Smooth muscle cell (in vitro differentiated cells): ENCODE results near the gene PIGC. TPM values are rescaled to one million over a fixed set of nuclear protein-coding genes. Genes with fewer than 3 reads are reported as not detected.

ENCODE experiments used
- DNase-seq: peaks from one replicate; lab custom pipeline; 2025; ENCODE audit not compliant: unreplicated experiment; lab: John Stamatoyannopoulos, UW
- H2AFZ ChIP-seq: fragments of 200-600 bp; sonication (generic); 2 replicates; pipeline ENCODE4 v1.6.0; 2016; ENCODE audit warnings: antibody characterized with exemption, low read depth, mild to moderate bottlenecking
- H3F3A ChIP-seq: fragments of 200-600 bp; sonication (generic); 2 replicates; pipeline ENCODE4 v1.6.0; 2017; ENCODE audit warnings: antibody characterized with exemption, low read depth
- H3K27ac ChIP-seq: fragments of 200-600 bp; sonication (generic); 2 replicates; pipeline ENCODE4 v1.5.1; 2016; ENCODE audit warnings: low read depth, mild to moderate bottlenecking
- H3K27me3 ChIP-seq: fragments of 200-600 bp; sonication (generic); 2 replicates; pipeline ENCODE4 v1.6.1; 2016; ENCODE audit warnings: low read depth, mild to moderate bottlenecking
- H3K36me3 ChIP-seq: fragments of 200-600 bp; sonication (generic); 2 replicates; pipeline ENCODE4 v1.5.1; 2016; ENCODE audit warnings: low read depth
- H3K4me1 ChIP-seq: fragments of 200-600 bp; sonication (generic); 2 replicates; pipeline ENCODE4 v1.5.1; 2016; ENCODE audit warnings: low read depth
- H3K4me2 ChIP-seq: fragments of 200-600 bp; sonication (generic); 2 replicates; pipeline ENCODE4 v1.6.0; 2016; ENCODE audit warnings: mild to moderate bottlenecking
- H3K4me3 ChIP-seq: fragments of 200-600 bp; sonication (generic); 2 replicates; pipeline ENCODE4 v1.5.1; 2016; ENCODE audit warnings: mild to moderate bottlenecking
- H3K79me2 ChIP-seq: fragments of 200-600 bp; sonication (generic); 2 replicates; pipeline ENCODE4 v1.6.0; 2016; ENCODE audit warnings: low read depth, mild to moderate bottlenecking
- H3K9ac ChIP-seq: fragments of 200-600 bp; sonication (generic); 2 replicates; pipeline ENCODE4 v1.6.0; 2016; ENCODE audit warnings: low read depth
- H3K9me3 ChIP-seq: fragments of 200-600 bp; sonication (generic); replicated peaks from 2 replicates; pipeline ENCODE4 v1.5.1; 2016; ENCODE audit warnings: low read depth
- H4K20me1 ChIP-seq: fragments of 200-600 bp; sonication (generic); 2 replicates; pipeline ENCODE4 v1.6.0; 2016; ENCODE audit warnings: low read depth
- WGBS: methylation state at CpG from one replicate; pipeline ENCODE4 v1.1.7; 2016; ENCODE audit warnings: low lambda C conversion rate; 5-methylcytosine and 5-hydroxymethylcytosine counted together
- polyA plus RNA-seq: library from polyadenylated mRNA; unstranded; fragments of >200 nt; fragmentation: Nextera tagmentation; extraction: Ambion mirVana; gene quantifications from 2 replicates; pipeline ENCODE4 v1.2.1, GENCODE V29; 2016
- total RNA-seq: library from RNA; depleted of rRNA; stranded (reverse); fragments of >200 nt; gene quantifications from 2 replicates; pipeline ENCODE4 v1.2.3, GENCODE V29; 2014
- TF ChIP-seq, protein P1 (sequence below): fragments of 200-600 bp; sonication (generic); IDR thresholded peaks from 2 replicates; pipeline ENCODE4 v1.5.1; 2017; ENCODE audit warnings: borderline replicate concordance, mild to moderate bottlenecking, antibody characterized with exemption; ENCODE audit not compliant: insufficient read depth, poor library complexity, severe bottlenecking

The PIGC gene
- total and polyA plus RNA-seq, 2 experiments from 2014 or later, result 25.3 to 41.1 TPM

DNA sequence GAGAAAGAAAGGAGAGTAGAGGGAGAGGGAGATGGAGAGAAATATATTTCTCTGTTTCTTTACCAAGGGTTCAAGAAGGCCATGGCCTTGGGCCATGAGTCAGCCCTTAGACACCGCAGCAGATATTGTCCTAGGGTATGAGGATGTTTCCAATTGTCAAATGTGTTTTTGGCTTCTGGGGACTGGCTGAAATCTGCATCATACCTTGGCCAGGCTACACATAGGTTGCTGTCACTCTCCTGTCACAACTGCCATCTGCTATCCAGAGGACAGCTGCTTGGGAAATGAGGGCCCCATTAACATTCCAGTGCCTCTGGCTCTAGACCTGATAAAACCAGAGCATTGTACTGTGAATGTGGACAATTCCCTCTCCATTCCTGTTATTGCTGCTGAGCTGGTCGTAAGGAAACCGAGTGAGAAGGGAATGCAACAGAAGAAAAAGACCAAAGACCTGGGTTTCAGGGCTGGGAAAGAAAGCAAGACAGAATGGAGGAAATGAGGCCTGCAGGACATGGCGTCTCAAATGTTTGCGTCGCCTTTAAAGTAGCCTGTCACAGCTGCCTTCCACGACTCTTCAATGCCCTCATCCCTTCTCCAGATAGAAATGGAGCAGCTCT lies 8.8 kb upstream of the PIGC start:
- Histone ChIP-seq H2AFZ (peak overlapping the region; percentile 21), H3K79me2 (no peaks in the 10 kb centered on the region), H3K4me3 (no peak overlapping the region), H3K4me2 (peak overlapping the region; percentile 36), H3K27ac (peak overlapping the region; percentile 72), H3K27me3 (no peaks in the 10 kb centered on the region), H3K9me3 (no peaks in the 10 kb centered on the region), H3K9ac (no peak overlapping the region), H3K4me1 (peaks cover 31% of the 10 kb centered on the region), H3K36me3 (no peaks in the 10 kb centered on the region), H3F3A (peaks cover 21% of the 10 kb centered on the region), H4K20me1 (no peaks in the 10 kb centered on the region)
- WGBS, result 49% methylated on average over 7 of the region's 7 CpGs
- TF ChIP-seq, protein P1, sequence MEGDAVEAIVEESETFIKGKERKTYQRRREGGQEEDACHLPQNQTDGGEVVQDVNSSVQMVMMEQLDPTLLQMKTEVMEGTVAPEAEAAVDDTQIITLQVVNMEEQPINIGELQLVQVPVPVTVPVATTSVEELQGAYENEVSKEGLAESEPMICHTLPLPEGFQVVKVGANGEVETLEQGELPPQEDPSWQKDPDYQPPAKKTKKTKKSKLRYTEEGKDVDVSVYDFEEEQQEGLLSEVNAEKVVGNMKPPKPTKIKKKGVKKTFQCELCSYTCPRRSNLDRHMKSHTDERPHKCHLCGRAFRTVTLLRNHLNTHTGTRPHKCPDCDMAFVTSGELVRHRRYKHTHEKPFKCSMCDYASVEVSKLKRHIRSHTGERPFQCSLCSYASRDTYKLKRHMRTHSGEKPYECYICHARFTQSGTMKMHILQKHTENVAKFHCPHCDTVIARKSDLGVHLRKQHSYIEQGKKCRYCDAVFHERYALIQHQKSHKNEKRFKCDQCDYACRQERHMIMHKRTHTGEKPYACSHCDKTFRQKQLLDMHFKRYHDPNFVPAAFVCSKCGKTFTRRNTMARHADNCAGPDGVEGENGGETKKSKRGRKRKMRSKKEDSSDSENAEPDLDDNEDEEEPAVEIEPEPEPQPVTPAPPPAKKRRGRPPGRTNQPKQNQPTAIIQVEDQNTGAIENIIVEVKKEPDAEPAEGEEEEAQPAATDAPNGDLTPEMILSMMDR, result no peak
- no peak for DNase-seq

DNA sequence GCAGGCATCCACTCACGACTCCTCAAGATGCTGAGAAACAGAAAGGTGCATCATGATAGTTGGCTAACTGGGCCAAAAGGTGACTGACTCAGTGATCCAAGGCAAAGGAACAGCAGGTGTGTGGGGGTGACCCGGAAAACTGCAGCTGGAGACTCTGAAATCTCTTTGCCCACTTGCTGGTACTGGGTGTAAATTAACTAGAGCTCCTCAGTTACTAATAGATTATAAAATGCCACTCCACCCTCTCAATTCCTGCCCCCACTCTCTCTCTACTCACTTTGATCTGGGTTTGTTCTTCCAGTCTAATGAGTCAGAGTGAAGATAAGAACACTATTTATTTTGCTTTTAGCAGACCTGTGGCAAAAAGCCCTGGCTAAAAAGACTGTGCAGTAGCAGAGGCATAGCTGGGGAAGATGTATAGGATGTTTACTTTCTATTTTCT lies 7.2 kb upstream of the PIGC start:
- Histone ChIP-seq H3K27ac (peak overlapping the region; percentile 61), H4K20me1 (no peaks in the 10 kb centered on the region), H2AFZ (peak overlapping the region; percentile 44), H3K9me3 (no peaks in the 10 kb centered on the region), H3K4me2 (peak overlapping the region; percentile 77), H3K9ac (no peak overlapping the region), H3K36me3 (no peaks in the 10 kb centered on the region), H3K27me3 (no peaks in the 10 kb centered on the region), H3F3A (peaks cover 21% of the 10 kb centered on the region), H3K79me2 (no peaks in the 10 kb centered on the region), H3K4me1 (peaks cover 31% of the 10 kb centered on the region), H3K4me3 (no peak overlapping the region)
- WGBS, result 24% methylated on average over 2 of the region's 2 CpGs
- DNase-seq, result no peak
- TF ChIP-seq, protein P1, result no peak

DNA sequence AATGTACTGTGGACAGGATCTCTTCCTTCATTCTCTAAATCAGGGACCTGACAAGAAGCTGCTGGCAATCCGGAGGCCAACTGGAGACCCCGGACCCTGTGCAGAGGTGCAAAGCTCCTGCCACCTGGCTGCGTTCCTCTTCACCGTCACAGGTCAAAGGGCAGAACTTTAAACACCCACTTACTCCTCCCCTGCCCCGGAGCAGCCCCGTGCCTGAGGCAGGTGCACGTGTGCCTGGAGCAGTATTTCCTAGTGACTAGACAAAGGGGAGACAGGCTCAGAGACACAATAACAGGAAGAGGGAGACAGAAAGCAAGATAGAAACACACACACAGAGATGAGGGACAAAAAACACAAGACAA lies 6.6 kb upstream of the PIGC start:
- WGBS, result 53% methylated on average over 7 of the region's 7 CpGs
- no peak for DNase-seq
- peak overlapping the region; percentile 61 for H3K27ac ChIP-seq
- H3K9me3 ChIP-seq, result no peaks in the 10 kb centered on the region
- no peaks in the 10 kb centered on the region for H3K36me3 ChIP-seq
- H2AFZ ChIP-seq, result peak overlapping the region; percentile 44
- H3F3A ChIP-seq, result peaks cover 21% of the 10 kb centered on the region
- no peaks in the 10 kb centered on the region for H3K27me3 ChIP-seq
- H3K4me3 ChIP-seq, result no peak overlapping the region
- no peaks in the 10 kb centered on the region for H3K79me2 ChIP-seq
- H4K20me1 ChIP-seq, result no peaks in the 10 kb centered on the region
- TF ChIP-seq, protein P1, result no peak
- H3K9ac ChIP-seq, result no peak overlapping the region
- peaks cover 31% of the 10 kb centered on the region for H3K4me1 ChIP-seq
- peak overlapping the region; percentile 77 for H3K4me2 ChIP-seq
